ENCODE data around the gene DPYD.

Gene DPYD

DNA sequence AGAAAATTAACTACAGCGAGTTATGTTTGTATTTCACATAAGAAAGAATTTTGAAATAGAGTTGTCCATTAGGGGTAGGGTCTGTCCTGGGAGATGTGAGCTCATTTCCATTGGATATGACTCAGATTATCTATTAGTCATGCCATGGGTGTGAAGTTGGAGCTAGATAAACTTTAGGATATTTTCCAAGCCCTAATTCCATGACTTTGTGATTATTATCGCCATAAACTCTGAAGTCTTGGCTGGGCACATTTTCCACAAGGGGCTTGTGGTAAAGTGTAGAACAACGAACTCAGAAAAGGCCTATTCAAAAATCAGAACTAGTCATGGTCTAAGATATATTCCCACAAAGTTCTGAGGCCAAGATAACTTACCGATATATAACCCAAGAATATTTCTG, 396.6 kb downstream of the DPYD start:
- no peaks in the 10 kb centered on the region for H3K4me1 ChIP-seq
- in situ Hi-C loops (cut with MboI; ENCODE audit: low sequenced_read_pairs) = no loop called here
- DNase-seq (ENCODE audit: low spot score in 2 of 2) = no peak
- no peaks in the 10 kb centered on the region for H3K9me3 ChIP-seq
- no peaks in the 10 kb centered on the region for H3K27me3 ChIP-seq (ENCODE audit: low read depth)
- H3K36me3 ChIP-seq (replicated peaks) = no peaks in the 10 kb centered on the region
- H3K4me3 ChIP-seq = no peak overlapping the region

GRCh38 chr1:97516588-97516987, 404.2 kb downstream of the DPYD start:
- no peaks in the 10 kb centered on the region for H3K27me3 ChIP-seq (ENCODE audit: low read depth)
- no peak overlapping the region for H3K4me3 ChIP-seq
- no peak for DNase-seq (ENCODE audit: low spot score in 2 of 2)
- in situ Hi-C loops (cut with MboI; ENCODE audit: low sequenced_read_pairs) = no loop called here
- H3K4me1 ChIP-seq = no peaks in the 10 kb centered on the region
- no peaks in the 10 kb centered on the region for H3K9me3 ChIP-seq
- H3K36me3 ChIP-seq (replicated peaks) = no peaks in the 10 kb centered on the region

- Histone ChIP-seq H3K27me3 (ENCODE audit: low read depth) (no peaks in the 10 kb centered on the region), H3K4me3 (no peak overlapping the region), H3K4me1 (no peaks in the 10 kb centered on the region), H3K36me3 (replicated peaks) (no peaks in the 10 kb centered on the region), H3K9me3 (no peaks in the 10 kb centered on the region)
- in situ Hi-C loops (cut with MboI; ENCODE audit: low sequenced_read_pairs) = no loop called here
- DNase-seq (ENCODE audit: low spot score in 2 of 2) = no peak
Observed at GRCh38 chr1:97508653-97509218, 412.1 kb downstream of the DPYD start.

DNA sequence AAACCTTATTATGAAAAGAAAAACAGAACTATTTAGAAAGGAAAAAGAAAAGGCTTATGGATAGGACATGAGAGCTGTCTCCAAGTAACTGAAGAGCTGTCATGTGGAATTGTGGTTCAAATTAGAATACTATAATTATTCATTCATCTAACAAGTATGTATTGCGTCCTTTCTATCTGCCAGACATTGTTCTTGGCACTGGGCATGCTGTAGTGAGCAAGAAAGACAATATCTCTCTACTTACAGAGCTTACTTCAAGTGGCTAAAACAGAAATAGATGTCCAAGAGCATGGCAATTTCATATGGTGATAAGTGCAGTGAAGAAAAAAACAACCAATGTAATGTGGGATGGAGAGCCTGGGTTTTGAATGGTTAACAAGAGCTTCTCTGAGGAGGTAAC, 413.0 kb downstream of the DPYD start:
- Histone ChIP-seq H3K4me1 (no peaks in the 10 kb centered on the region), H3K9me3 (no peaks in the 10 kb centered on the region), H3K27me3 (ENCODE audit: low read depth) (no peaks in the 10 kb centered on the region), H3K4me3 (no peak overlapping the region), H3K36me3 (replicated peaks) (no peaks in the 10 kb centered on the region)
- no peak for DNase-seq (ENCODE audit: low spot score in 2 of 2)
- in situ Hi-C loops (cut with MboI; ENCODE audit: low sequenced_read_pairs) = no loop called here

GRCh38 chr1:97506368-97506767, 414.5 kb downstream of the DPYD start:
- Histone ChIP-seq H3K27me3 (ENCODE audit: low read depth) (no peaks in the 10 kb centered on the region), H3K36me3 (replicated peaks) (no peaks in the 10 kb centered on the region), H3K9me3 (no peaks in the 10 kb centered on the region), H3K4me3 (no peak overlapping the region), H3K4me1 (no peaks in the 10 kb centered on the region)
- in situ Hi-C loops (cut with MboI; ENCODE audit: low sequenced_read_pairs) = no loop called here
- DNase-seq (ENCODE audit: low spot score in 2 of 2) = no peak

- no peaks in the 10 kb centered on the region for H3K4me1 ChIP-seq
- in situ Hi-C loops (cut with MboI; ENCODE audit: low sequenced_read_pairs) = no loop called here
- no peaks in the 10 kb centered on the region for H3K27me3 ChIP-seq (ENCODE audit: low read depth)
- H3K4me3 ChIP-seq = no peak overlapping the region
- no peaks in the 10 kb centered on the region for H3K9me3 ChIP-seq
- H3K36me3 ChIP-seq (replicated peaks) = no peaks in the 10 kb centered on the region
- DNase-seq (ENCODE audit: low spot score in 2 of 2) = no peak
Observed at GRCh38 chr1:97505816-97506215, 415.0 kb downstream of the DPYD start.

- Histone ChIP-seq H3K27me3 (ENCODE audit: low read depth) (no peaks in the 10 kb centered on the region), H3K9me3 (no peaks in the 10 kb centered on the region), H3K4me3 (no peak overlapping the region), H3K36me3 (replicated peaks) (no peaks in the 10 kb centered on the region), H3K4me1 (no peaks in the 10 kb centered on the region)
- in situ Hi-C loops (cut with MboI; ENCODE audit: low sequenced_read_pairs) = no loop called here
- no peak for DNase-seq (ENCODE audit: low spot score in 2 of 2)
Observed at GRCh38 chr1:97505289-97505688, 415.5 kb downstream of the DPYD start.

DNA sequence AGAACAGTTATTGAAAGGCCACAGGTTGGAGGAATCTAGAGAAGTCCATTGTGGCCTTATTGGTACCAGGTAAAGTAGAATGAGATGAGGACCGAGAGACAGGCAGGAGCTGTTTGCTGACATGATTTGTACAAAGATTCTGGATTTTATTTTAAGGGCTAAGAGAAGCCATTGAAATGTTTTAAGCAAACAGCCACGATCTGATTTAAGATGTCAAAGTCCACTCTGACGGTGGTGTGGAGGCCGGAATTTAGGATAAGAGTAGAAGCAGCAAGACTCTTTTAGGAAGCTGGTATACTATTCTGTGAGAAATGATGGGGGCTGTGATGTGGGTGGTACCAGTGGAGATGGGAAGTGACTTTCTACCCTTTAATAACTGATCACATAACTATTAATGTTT, 418.5 kb downstream of the DPYD start:
- DNase-seq (ENCODE audit: low spot score in 2 of 2) = no peak
- Histone ChIP-seq H3K4me1 (no peaks in the 10 kb centered on the region), H3K4me3 (no peak overlapping the region), H3K27me3 (ENCODE audit: low read depth) (no peaks in the 10 kb centered on the region), H3K36me3 (replicated peaks) (no peaks in the 10 kb centered on the region), H3K9me3 (no peaks in the 10 kb centered on the region)
- in situ Hi-C loops (cut with MboI; ENCODE audit: low sequenced_read_pairs) = no loop called here

DNA sequence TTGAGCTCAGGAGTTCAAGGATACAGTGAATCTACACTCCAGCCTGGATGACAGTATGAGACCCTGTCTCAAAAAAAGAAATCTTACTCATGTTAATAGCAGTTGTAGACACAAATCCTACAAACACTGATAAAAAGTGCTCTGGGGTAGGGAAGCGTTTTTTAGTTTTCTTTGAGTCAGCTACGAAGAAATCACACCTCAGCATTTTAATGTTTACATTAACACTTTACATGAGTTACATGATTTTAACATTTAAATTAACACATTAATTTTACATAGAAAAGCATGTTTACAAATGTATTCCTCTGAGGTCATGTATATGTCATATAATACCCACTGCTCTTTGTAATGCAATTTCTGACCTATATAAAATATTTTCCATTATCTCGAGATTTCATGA, 419.2 kb downstream of the DPYD start:
- DNase-seq (ENCODE audit: low spot score in 2 of 2) = peak in 1 of 2 experiments; percentile 5
- H3K9me3 ChIP-seq = no peaks in the 10 kb centered on the region
- H3K4me3 ChIP-seq = no peak overlapping the region
- H3K4me1 ChIP-seq = no peaks in the 10 kb centered on the region
- in situ Hi-C loops (cut with MboI; ENCODE audit: low sequenced_read_pairs) = no loop called here
- no peaks in the 10 kb centered on the region for H3K36me3 ChIP-seq (replicated peaks)
- no peaks in the 10 kb centered on the region for H3K27me3 ChIP-seq (ENCODE audit: low read depth)

DNA sequence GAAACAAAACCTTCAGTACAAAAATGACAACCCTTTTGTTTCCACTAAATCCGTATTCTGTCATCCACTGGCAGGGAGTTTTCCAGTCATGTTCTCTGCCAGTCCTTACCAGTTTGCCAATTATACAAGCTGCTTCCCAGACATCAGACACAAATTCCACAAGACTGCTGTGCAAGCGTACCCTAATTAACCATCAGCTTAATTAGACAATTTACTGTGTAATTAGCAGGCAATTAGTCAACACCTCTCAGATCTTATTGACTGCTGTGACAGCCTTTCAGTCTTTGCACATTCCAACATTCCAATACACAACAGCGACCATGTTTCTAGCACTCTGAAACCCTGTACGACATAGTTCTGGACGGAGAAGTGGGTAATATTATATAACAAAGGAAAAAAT, 420.1 kb downstream of the DPYD start:
- Histone ChIP-seq H3K9me3 (no peaks in the 10 kb centered on the region), H3K4me3 (no peak overlapping the region), H3K36me3 (replicated peaks) (no peaks in the 10 kb centered on the region), H3K27me3 (ENCODE audit: low read depth) (no peaks in the 10 kb centered on the region), H3K4me1 (no peaks in the 10 kb centered on the region)
- in situ Hi-C loops (cut with MboI; ENCODE audit: low sequenced_read_pairs) = no loop called here
- no peak for DNase-seq (ENCODE audit: low spot score in 2 of 2)

GRCh38 chr1:97499667-97500066, 421.2 kb downstream of the DPYD start:
- H3K27me3 ChIP-seq (ENCODE audit: low read depth) = no peaks in the 10 kb centered on the region
- in situ Hi-C loops (cut with MboI; ENCODE audit: low sequenced_read_pairs) = no loop called here
- no peak for DNase-seq (ENCODE audit: low spot score in 2 of 2)
- H3K9me3 ChIP-seq = no peaks in the 10 kb centered on the region
- H3K36me3 ChIP-seq (replicated peaks) = no peaks in the 10 kb centered on the region
- no peak overlapping the region for H3K4me3 ChIP-seq
- H3K4me1 ChIP-seq = no peaks in the 10 kb centered on the region

GRCh38 chr1:97489834-97490233, 431.0 kb downstream of the DPYD start:
- H3K36me3 ChIP-seq (replicated peaks) = no peaks in the 10 kb centered on the region
- in situ Hi-C loops (cut with MboI; ENCODE audit: low sequenced_read_pairs) = no loop called here
- no peaks in the 10 kb centered on the region for H3K9me3 ChIP-seq
- no peaks in the 10 kb centered on the region for H3K4me1 ChIP-seq
- H3K27me3 ChIP-seq (ENCODE audit: low read depth) = no peaks in the 10 kb centered on the region
- no peak for DNase-seq (ENCODE audit: low spot score in 2 of 2)
- no peak overlapping the region for H3K4me3 ChIP-seq

DNA sequence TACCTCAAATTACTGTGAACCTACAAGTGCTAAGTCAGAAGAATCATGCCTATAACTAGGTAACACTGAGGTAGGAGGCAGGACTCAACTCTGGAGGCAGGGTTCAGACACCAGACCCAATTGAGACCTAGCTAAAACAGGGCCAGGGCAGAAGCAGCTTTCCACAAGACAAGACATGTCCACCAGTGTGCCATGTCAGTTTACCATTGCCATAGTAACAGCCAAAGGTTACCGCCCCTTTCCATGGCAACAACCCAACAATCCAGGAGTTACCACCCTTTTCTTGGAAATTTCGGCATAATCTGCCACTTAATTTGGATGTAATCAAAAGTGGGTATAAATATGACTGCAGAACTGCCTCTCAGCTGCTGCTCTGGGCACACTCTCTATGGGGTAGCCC, 432.3 kb downstream of the DPYD start:
- Histone ChIP-seq H3K36me3 (replicated peaks) (no peaks in the 10 kb centered on the region), H3K9me3 (no peaks in the 10 kb centered on the region), H3K4me1 (no peaks in the 10 kb centered on the region), H3K27me3 (ENCODE audit: low read depth) (no peaks in the 10 kb centered on the region), H3K4me3 (no peak overlapping the region)
- no peak for DNase-seq (ENCODE audit: low spot score in 2 of 2)
- in situ Hi-C loops (cut with MboI; ENCODE audit: low sequenced_read_pairs) = no loop called here

DNA sequence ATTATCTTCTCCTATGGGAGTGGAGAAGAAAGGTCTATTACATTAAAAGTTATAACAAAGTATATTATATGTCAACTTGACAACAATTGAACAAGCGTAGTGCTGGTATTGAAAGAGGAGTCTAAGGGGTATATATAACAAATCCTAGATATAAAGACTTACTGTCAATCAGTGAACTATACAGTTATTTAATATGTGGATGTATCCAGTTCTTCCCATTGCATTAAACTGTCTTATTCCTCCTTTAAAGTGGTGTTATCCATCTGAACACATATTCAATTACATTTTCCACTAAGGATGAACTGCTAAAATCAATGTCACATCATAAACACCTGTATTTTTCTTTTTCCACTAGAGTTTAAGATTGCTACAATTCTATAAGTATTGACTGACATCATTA, 438.8 kb downstream of the DPYD start:
- no peaks in the 10 kb centered on the region for H3K27me3 ChIP-seq (ENCODE audit: low read depth)
- H3K9me3 ChIP-seq = no peaks in the 10 kb centered on the region
- no peak for DNase-seq (ENCODE audit: low spot score in 2 of 2)
- H3K4me3 ChIP-seq = no peak overlapping the region
- no peaks in the 10 kb centered on the region for H3K4me1 ChIP-seq
- no peaks in the 10 kb centered on the region for H3K36me3 ChIP-seq (replicated peaks)
- in situ Hi-C loops (cut with MboI; ENCODE audit: low sequenced_read_pairs) = no loop called here

- in situ Hi-C loops (cut with MboI; ENCODE audit: low sequenced_read_pairs) = no loop called here
- no peak for DNase-seq (ENCODE audit: low spot score in 2 of 2)
- Histone ChIP-seq H3K36me3 (replicated peaks) (no peaks in the 10 kb centered on the region), H3K9me3 (no peaks in the 10 kb centered on the region), H3K4me1 (no peaks in the 10 kb centered on the region), H3K4me3 (no peak overlapping the region), H3K27me3 (ENCODE audit: low read depth) (no peaks in the 10 kb centered on the region)
Observed at GRCh38 chr1:97467445-97467844, 453.4 kb downstream of the DPYD start.
